ENCODE data around the gene ATG10. TPM values are rescaled to one million over a fixed set of nuclear protein-coding genes. Genes with fewer than 3 reads are reported as not detected.
"Not testable (repeated sequence)": the region's sequence is repeated elsewhere in the genome, so short reads cannot be mapped to it uniquely, and the experiment has no call there.

ATG10 gene
- total and polyA plus RNA-seq, 9 donors = 2.6 to 7.8 (median 4.6) TPM

GRCh38 chr5:81949462-81949861 lies 22.4 kb upstream of the ATG10 start:
- DNase-seq = no peak
- WGBS, 3 donors = 92 to 93% (median 93%) methylated on average over 3 of the region's 3 CpGs
- no peaks in the 10 kb centered on the region for H3K9me3 ChIP-seq
- TF ChIP-seq POLR2A (IDR thresholded peaks at IDR 0.05) (no peak), EP300 (IDR thresholded peaks at IDR 0.05) (no peak)
- TF ChIP-seq, protein P1, sequence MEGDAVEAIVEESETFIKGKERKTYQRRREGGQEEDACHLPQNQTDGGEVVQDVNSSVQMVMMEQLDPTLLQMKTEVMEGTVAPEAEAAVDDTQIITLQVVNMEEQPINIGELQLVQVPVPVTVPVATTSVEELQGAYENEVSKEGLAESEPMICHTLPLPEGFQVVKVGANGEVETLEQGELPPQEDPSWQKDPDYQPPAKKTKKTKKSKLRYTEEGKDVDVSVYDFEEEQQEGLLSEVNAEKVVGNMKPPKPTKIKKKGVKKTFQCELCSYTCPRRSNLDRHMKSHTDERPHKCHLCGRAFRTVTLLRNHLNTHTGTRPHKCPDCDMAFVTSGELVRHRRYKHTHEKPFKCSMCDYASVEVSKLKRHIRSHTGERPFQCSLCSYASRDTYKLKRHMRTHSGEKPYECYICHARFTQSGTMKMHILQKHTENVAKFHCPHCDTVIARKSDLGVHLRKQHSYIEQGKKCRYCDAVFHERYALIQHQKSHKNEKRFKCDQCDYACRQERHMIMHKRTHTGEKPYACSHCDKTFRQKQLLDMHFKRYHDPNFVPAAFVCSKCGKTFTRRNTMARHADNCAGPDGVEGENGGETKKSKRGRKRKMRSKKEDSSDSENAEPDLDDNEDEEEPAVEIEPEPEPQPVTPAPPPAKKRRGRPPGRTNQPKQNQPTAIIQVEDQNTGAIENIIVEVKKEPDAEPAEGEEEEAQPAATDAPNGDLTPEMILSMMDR (IDR thresholded peaks at IDR 0.05) = no peak
- no peaks in the 10 kb centered on the region for H3K36me3 ChIP-seq
- no peak overlapping the region for H3K4me3 ChIP-seq
- no peaks in the 10 kb centered on the region for H3K27me3 ChIP-seq
- intact Hi-C loops (cut with DNase I) = no loop called here
- H3K27ac ChIP-seq = no peak overlapping the region
- H3K4me1 ChIP-seq (ENCODE audit: insufficient read depth) = peaks cover 2% of the 10 kb centered on the region

- H3K27ac ChIP-seq = peak overlapping the region; percentile 9 to 73
- intact Hi-C loops (cut with DNase I) = no loop called here
- 1 to 8% (median 2%) methylated on average over 1 of the region's 1 CpG for WGBS, 3 donors
- no peak overlapping the region for H3K4me3 ChIP-seq
- peaks cover 2% of the 10 kb centered on the region for H3K4me1 ChIP-seq (ENCODE audit: insufficient read depth)
- no peaks in the 10 kb centered on the region for H3K27me3 ChIP-seq
- no peaks in the 10 kb centered on the region for H3K36me3 ChIP-seq
- TF ChIP-seq POLR2A (IDR thresholded peaks at IDR 0.05) = no peak
- DNase-seq = peak in 2 of 5 donors; percentile 28
- H3K9me3 ChIP-seq = no peaks in the 10 kb centered on the region
These were observed 20.8 kb upstream of the ATG10 start for GRCh38 chr5:81950996-81951395.

DNA sequence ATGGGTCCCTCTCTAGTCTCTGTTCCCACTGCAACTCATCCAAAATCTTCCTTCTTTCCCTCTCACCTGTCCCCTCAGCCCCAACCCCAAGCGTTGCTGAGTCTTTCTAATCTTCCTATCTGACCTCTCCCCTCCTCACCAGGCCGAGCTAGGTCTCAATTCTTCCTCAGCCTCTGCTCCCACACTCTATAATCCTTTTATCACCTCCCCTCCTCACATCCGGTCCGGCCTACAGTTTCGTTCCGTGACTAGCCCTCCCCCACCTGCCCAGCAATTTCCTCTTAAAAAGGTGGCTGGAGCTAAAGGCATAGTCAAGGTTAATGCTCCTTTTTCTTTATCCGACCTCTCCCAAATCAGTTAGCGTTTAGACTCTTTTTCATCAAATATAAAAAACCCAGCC lies 17.0 kb upstream of the ATG10 start:
- not testable (repeated sequence) for H3K4me3 ChIP-seq; H3K9me3 ChIP-seq; H3K27ac ChIP-seq; H3K36me3 ChIP-seq; H3K27me3 ChIP-seq; H3K4me1 ChIP-seq (ENCODE audit: insufficient read depth); DNase-seq
- intact Hi-C loops (cut with DNase I) = loop anchor here in 1 of 4 donors (5.0 kb wide), 1 partner anchor 1827 kb away; no protein-coding TSS in a partner anchor
- WGBS, 3 donors = 57 to 67% (median 65%) methylated on average over 8 of the region's 8 CpGs

- intact Hi-C loops (cut with DNase I) = loop anchor here in 1 of 4 donors (5.0 kb wide), 1 partner anchor 1831 kb away; no protein-coding TSS in a partner anchor
- H3K9me3 ChIP-seq; H3K27me3 ChIP-seq; H3K27ac ChIP-seq; H3K4me1 ChIP-seq (ENCODE audit: insufficient read depth); H3K36me3 ChIP-seq; DNase-seq; H3K4me3 ChIP-seq: not testable (repeated sequence)
- 76 to 97% (median 81%) methylated on average over 2 of the region's 2 CpGs for WGBS, 3 donors
These were observed 13.7 kb upstream of the ATG10 start for GRCh38 chr5:81958129-81958528.

- Histone ChIP-seq H3K4me1 (ENCODE audit: insufficient read depth) (no peaks in the 10 kb centered on the region), H3K36me3 (no peaks in the 10 kb centered on the region), H3K9me3 (no peaks in the 10 kb centered on the region), H3K27me3 (no peaks in the 10 kb centered on the region), H3K4me3 (no peak overlapping the region), H3K27ac (no peak overlapping the region)
- DNase-seq = no peak
- 82 to 84% (median 83%) methylated on average over 9 of the region's 9 CpGs for WGBS, 3 donors
- no peak for TF ChIP-seq POLR2A (IDR thresholded peaks at IDR 0.05)
- TF ChIP-seq, protein P1 (IDR thresholded peaks at IDR 0.05) = no peak
- TF ChIP-seq EP300 (IDR thresholded peaks at IDR 0.05) = no peak
- intact Hi-C loops (cut with DNase I) = no loop called here
These were observed 10.0 kb upstream of the ATG10 start for GRCh38 chr5:81961651-81962440.

- no peak overlapping the region for H3K4me3 ChIP-seq
- no peaks in the 10 kb centered on the region for H3K9me3 ChIP-seq
- intact Hi-C loops (cut with DNase I) = no loop called here
- WGBS, 3 donors = 69 to 93% (median 90%) methylated on average over 4 of the region's 4 CpGs
- H3K4me1 ChIP-seq (ENCODE audit: insufficient read depth) = no peaks in the 10 kb centered on the region
- TF ChIP-seq POLR2A (IDR thresholded peaks at IDR 0.05) (no peak), EP300 (IDR thresholded peaks at IDR 0.05) (no peak)
- TF ChIP-seq, protein P1 (IDR thresholded peaks at IDR 0.05) = no peak
- no peaks in the 10 kb centered on the region for H3K36me3 ChIP-seq
- DNase-seq = no peak
- no peak overlapping the region for H3K27ac ChIP-seq
- H3K27me3 ChIP-seq = no peaks in the 10 kb centered on the region
These were observed 8.3 kb upstream of the ATG10 start for GRCh38 chr5:81963544-81963943.
